ENCODE results near the gene SLC25A41. TPM values are rescaled to one million over a fixed set of nuclear protein-coding genes. Genes with fewer than 3 reads are reported as not detected.

The SLC25A41 gene
- total and polyA plus RNA-seq, 2 of the 13 experiments (the other 11 are each of a cell fraction or from before 2014, with no cell fraction given): 0.33 to 0.95 TPM

- TF ChIP-seq ZBTB43 (CRISPR knock-in tag; conservative IDR thresholded peaks at IDR 0.05) (no peak), ZNF160 (CRISPR knock-in tag; IDR thresholded peaks at IDR 0.05) (no peak), ZBTB37 (CRISPR knock-in tag; IDR thresholded peaks at IDR 0.05) (no peak), HOXA5 (CRISPR knock-in tag; IDR thresholded peaks at IDR 0.05) (no peak), SMARCC2 (IDR thresholded peaks at IDR 0.05) (no peak), ISX (CRISPR knock-in tag; conservative IDR thresholded peaks at IDR 0.05) (no peak), REXO4 (CRISPR knock-in tag; IDR thresholded peaks at IDR 0.05; ENCODE audit: borderline replicate concordance) (no peak), ZNF34 (CRISPR knock-in tag; IDR thresholded peaks at IDR 0.05; ENCODE audit: borderline replicate concordance) (no peak), NFIC (IDR thresholded peaks at IDR 0.05; ENCODE audit: low read length) (no peak), ZBTB1 (CRISPR knock-in tag; IDR thresholded peaks at IDR 0.05; ENCODE audit: borderline replicate concordance) (no peak), GZF1 (CRISPR knock-in tag; IDR thresholded peaks at IDR 0.05) (no peak), NCOA5 (CRISPR knock-in tag; IDR thresholded peaks at IDR 0.05) (no peak), RNF219 (CRISPR knock-in tag; IDR thresholded peaks at IDR 0.05) (no peak), ZNF724P (CRISPR knock-in tag; IDR thresholded peaks at IDR 0.05; ENCODE audit: borderline replicate concordance) (no peak), HOXA9 (CRISPR knock-in tag; IDR thresholded peaks at IDR 0.05; ENCODE audit: borderline replicate concordance) (no peak), SMAD3 (CRISPR knock-in tag; IDR thresholded peaks at IDR 0.05) (no peak), ZFP36L1 (CRISPR knock-in tag; IDR thresholded peaks at IDR 0.05) (no peak), ZNF674 (CRISPR knock-in tag; IDR thresholded peaks at IDR 0.05; ENCODE audit: low read depth) (no peak), ZNF569 (CRISPR knock-in tag; IDR thresholded peaks at IDR 0.05; ENCODE audit: borderline replicate concordance) (0 out of 2 replicates have a peak, but pooled peaks have one; percentile 55), ZBTB8A (CRISPR knock-in tag; IDR thresholded peaks at IDR 0.05; ENCODE audit: borderline replicate concordance, low read depth) (no peak), ZNF362 (CRISPR knock-in tag; IDR thresholded peaks at IDR 0.05; ENCODE audit: borderline replicate concordance) (no peak), PITX1 (CRISPR knock-in tag; IDR thresholded peaks at IDR 0.05) (no peak; the same call in 1 of the 2 replicates), ELF4 (CRISPR knock-in tag; IDR thresholded peaks at IDR 0.05; ENCODE audit: borderline replicate concordance) (0 out of 2 replicates have a peak, but pooled peaks have one; percentile 52), TBX2 (CRISPR knock-in tag; IDR thresholded peaks at IDR 0.05; ENCODE audit: borderline replicate concordance) (peak; percentile 54; the same call in 1 of the 2 replicates)
Measured at GRCh38 chr19:6464070-6464873, 30.7 kb upstream of the SLC25A41 start, which contains the start of gene CRB3 (continued).

All from HepG2 (cell line).